Endometrial microvascular endothelial cells (primary cell): ENCODE measurements around the gene ANKRD60. TPM values are rescaled to one million over a fixed set of nuclear protein-coding genes. Genes with fewer than 3 reads are reported as not detected.

Experiments used
- in situ Hi-C: cut with HindIII; loops from 2 replicates; pipeline ENCODE4 v1.10.0; 2017; ENCODE audit warnings: low sequenced_read_pairs, low pct_unique_long_range_greater_than_20kb; ENCODE audit errors: inconsistent ontology term
- total RNA-seq: library from RNA; depleted of rRNA; stranded (reverse); fragments of >200 nt; gene quantifications from one replicate; pipeline ENCODE4 v1.2.3, GENCODE V29; 2015; ENCODE audit errors: inconsistent ontology term

Gene ANKRD60
- total RNA-seq, 1 donor from 2014 or later: not detected

DNA sequence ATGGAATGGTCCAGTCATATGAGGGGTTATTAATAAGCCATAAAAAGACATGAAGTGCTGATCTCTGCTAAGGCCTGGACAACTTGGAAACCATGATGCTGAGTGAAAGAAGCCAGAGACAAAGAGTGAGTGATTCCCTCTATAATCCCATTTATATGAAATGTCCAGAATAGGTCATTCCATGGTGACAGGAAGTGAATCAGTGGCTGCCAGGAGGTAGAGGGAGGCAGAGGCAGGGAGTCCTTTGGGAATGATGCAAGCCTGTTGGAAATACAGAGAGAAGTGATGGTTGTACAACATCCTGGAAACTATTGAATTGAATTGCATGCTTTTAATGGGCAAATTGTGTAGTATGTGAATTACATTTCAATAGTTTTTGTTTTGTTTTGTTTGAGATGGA lies 26.4 kb downstream of the ANKRD60 start:
- in situ Hi-C loops: no loop called here

DNA sequence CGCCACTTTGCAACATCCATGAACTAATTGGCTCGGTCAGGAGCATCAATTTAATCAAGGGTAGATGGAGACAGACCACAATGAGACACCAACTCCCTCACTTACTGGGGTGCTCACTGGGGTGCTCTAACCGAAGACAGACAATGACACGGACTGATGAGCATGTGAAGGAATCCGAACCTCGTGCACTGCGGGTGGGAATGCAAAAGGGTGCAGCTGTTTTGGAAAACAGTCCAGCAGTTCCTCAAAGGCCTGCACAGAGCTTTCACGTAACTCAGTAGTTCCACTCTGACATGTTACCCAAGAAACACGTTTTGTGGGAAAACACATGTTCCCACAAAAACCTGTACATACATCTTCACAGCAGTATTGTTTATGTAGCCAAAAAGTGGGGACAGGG lies 26.8 kb downstream of the ANKRD60 start:
- in situ Hi-C loops: no loop called here

DNA sequence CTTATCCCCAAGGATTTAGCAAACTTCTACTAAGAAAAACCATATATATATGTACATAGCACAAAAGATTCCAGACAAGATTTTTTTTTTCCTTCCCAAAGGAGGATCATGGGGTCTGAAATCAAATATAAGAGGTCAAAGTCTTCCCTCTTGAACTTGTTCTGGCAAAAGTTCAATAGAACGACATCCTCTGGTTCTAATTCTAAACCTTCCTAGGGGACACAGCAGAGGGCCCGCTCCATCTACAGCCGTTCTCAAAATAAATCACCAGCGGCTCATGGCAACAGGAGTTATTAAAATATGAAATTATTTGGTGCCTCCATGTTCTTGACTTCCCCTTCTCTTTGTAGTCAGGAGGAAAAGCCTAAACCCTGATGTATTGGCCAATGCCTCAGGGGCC lies 29.0 kb downstream of the ANKRD60 start:
- in situ Hi-C loops: loop anchor here (25.0 kb wide), 1 partner anchor 112 kb away; no protein-coding TSS in a partner anchor

DNA sequence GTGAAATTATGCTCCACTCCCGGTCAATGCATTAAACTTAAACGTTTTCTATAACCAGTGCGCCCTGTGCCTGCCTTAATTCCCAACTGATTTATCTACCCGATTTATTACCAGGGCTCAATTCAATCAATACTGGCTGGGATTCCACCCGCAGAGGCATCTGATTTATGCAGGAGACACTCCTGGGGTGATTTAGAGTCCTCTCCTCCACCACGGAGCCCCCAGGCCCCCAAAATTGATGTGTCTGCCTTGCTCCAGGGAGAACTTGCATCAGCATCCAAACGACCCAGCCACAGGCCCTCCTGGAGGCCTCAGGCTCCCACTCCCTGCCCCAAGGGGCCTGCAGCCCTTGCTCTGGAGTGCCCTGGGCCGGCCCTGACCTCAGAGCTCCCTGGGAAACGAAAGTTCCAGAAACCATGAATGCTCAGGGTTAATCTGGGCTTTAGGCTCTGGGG lies 29.5 kb downstream of the ANKRD60 start:
- in situ Hi-C loops: loop anchor here (25.0 kb wide), 1 partner anchor 112 kb away; no protein-coding TSS in a partner anchor

DNA sequence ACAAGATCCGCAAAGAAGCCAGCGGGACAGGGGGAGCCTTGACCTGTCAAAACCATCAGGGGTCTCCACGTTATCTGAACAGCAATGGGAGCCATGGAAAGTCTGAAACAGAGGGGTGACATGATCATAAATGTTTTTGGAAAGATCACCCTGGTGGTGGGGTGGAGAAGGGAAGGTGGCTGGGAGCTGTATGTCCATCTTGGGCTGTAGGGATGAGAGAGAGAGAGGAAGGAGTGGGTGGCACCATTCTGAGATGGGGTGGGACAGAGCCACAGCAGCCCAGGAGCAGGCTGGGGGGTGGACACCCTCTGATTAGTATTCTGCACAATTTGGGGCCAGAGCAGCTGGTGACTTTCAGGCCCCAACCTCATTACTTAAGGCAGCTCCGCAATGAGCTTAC lies 30.1 kb downstream of the ANKRD60 start:
- in situ Hi-C loops: loop anchor here (25.0 kb wide), 1 partner anchor 111 kb away; no protein-coding TSS in a partner anchor

- in situ Hi-C loops: loop anchor here (25.0 kb wide), 1 partner anchor 110 kb away; no protein-coding TSS in a partner anchor
Observed at GRCh38 chr20:58197185-58197469, 31.3 kb downstream of the ANKRD60 start.

- in situ Hi-C loops: loop anchor here (25.0 kb wide), 1 partner anchor 109 kb away; no protein-coding TSS in a partner anchor
Observed at GRCh38 chr20:58196402-58197184, 31.9 kb downstream of the ANKRD60 start.

DNA sequence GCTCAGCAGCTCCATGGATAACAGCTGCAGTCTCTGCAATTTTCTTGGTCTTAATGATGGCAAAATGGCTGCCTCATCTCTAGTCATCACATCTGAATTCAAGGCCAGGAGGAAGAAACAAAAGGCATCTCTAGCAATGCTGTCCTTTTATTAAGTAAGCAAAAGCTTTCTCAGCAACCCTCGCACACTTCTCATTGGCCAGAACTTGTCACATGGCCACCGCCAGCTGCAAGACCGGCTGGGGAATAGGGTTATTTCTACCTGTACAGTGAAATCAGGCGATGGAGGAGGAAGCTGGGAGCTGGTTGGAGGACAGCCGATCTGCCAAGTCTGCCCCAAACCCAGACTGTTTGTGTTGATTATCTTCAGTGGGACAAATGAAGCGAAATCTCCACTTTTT lies 33.4 kb downstream of the ANKRD60 start:
- in situ Hi-C loops: loop anchor here (25.0 kb wide), 1 partner anchor 108 kb away; no protein-coding TSS in a partner anchor

DNA sequence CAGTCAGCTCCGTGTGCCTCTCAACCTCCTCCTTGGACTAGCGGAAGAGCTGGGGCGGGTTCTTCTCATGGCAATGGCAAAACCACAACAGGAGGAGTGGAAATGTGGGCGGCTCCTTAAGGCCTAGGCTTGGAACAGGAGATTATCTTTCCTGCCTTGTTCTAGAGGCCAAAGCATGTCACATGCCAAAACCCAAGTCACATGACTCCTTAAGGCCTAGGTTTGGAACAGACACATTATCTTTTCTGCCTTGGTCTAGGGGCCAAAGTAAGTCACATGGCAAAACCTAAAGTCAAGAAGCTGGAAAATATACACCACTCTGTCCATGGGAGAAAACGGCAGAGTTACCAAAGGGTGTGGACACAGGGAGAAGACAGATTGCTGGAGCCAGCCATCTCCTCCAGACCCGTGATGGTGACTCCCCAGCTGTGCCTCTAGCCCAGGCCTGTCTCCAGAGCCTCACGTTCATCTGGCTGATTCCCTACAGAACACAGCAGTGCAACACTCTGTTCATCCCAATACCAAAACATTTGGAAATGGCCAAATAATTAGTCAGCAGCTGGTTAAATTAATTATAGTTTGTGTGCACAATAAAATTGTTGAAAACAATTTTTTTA lies 34.2 kb downstream of the ANKRD60 start:
- in situ Hi-C loops: loop anchor here (25.0 kb wide), 1 partner anchor 107 kb away; no protein-coding TSS in a partner anchor

GRCh38 chr20:58192567-58192966 lies 35.9 kb downstream of the ANKRD60 start:
- in situ Hi-C loops: loop anchor here (25.0 kb wide), 1 partner anchor 105 kb away; no protein-coding TSS in a partner anchor

DNA sequence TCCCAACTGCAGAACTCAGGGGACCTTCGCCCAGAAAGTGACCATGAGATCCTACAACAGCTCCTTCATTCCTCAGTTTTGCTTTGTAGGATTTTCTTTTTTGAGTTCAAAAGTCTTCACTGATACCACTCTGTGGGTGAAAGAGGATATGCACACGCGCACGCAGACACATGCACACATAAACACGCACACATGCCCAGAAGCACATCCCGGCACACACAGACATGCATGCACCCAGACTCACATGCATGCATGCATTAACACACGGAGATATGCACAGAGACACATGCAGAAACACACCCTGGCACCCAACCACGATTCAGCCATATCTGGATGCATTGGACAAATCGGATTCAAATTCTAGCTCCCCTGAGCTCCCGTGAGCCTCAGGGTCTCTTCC lies 36.4 kb downstream of the ANKRD60 start:
- in situ Hi-C loops: loop anchor here (25.0 kb wide), 1 partner anchor 105 kb away; no protein-coding TSS in a partner anchor

GRCh38 chr20:58188527-58188926 lies 39.9 kb downstream of the ANKRD60 start:
- in situ Hi-C loops: loop anchor here (25.0 kb wide), 1 partner anchor 101 kb away; no protein-coding TSS in a partner anchor

DNA sequence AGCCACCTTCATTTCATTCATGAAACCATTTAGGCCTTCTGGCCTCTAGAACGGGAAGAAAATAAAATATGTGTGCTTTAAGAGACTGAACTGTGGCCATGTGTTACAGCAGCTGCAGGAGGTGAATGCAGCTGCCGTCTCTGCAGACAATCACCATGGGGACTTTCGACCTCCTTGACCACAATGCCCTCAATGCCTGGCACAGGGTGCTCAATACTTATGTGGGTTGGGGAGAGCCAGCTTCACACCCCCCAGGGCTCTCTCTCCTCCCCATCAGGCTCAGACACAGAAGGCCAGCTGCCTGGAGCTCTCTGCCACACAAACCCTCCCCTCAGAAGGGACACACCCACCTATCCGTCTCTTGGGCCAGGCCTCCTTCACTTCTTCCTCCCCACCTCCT lies 43.5 kb downstream of the ANKRD60 start:
- in situ Hi-C loops: loop anchor here (25.0 kb wide), 1 partner anchor 98 kb away; no protein-coding TSS in a partner anchor

DNA sequence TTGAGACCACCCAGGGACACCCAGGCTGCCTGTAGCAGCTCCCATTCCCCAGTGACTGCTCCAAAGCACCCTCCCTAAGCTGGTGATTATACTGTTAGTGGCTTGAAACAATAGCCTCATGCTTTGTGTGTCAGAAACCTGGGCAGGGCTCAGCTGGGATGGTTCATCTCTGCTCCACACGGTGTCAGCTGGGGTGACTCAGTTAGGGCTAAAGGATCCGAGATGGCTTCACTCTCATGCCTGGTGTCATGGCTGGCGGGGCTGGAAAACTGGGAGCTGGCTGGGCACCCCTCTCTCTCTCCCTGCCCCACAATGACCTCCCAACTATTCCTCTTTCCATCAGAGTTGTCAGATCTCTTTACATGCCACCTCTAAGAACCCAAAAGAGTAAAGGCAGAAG lies 44.4 kb downstream of the ANKRD60 start:
- in situ Hi-C loops: loop anchor here (25.0 kb wide), 1 partner anchor 97 kb away; no protein-coding TSS in a partner anchor

DNA sequence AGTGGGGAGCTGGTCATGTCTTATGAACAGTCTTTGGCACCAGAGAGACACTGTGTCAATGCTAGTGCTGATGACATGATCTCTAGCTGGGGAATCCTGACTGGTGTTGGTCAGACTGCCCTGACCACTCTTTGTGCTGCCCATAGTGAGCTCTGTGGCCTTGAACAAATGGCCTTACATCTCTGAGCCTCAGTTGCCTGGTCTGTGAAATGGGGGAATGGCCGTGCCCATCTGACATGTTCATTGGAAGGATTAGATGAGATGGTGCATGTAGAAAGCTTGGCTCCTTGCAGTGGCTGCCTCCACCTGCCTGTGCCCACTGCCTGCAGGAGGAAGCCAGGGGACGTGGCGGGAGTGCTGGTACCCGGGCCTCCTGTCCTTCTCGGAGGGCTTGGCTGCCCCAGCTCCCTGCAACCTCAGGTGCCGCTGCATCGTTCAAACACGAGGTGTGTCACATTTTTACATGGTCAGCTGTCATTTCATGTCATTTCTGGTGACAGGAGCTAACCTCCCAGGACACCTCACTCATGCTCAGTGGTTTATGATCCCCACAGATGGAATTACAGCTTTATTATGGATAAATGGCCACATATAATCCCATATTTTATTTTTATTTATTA lies 45.8 kb downstream of the ANKRD60 start:
- in situ Hi-C loops: loop anchor here (25.0 kb wide), 1 partner anchor 95 kb away; no protein-coding TSS in a partner anchor

DNA sequence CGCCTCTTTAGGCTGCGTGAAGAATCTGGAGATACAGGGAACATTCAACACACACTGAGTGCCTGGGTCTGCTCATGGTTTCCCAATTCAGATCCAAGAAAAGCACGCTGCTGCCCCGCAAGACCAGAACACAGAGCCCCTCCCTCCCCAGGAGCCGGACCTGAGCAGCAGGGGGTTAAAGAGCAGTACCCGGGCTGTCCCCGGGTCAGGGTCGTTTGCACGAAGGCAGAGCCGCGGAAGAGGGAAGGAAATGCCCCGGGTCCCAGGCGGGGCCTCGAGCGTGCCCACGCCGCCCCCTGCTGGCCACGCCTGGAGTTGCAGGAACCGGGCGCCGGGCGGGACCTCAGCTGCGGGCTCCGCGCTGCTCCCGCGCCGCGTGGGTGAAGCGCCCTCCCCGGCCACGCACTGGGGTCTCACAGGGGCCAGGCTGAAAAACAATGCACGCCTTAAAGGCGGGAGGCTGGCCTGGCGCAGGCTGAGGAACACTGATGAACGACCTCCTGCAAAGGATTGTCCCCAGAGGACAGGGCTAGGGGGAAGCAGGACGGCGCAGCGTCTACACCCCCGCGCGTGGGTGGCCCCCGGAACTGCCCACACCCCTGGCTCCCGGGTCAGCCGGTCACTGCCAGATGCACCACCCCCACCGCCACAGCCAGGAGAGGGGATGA lies 48.9 kb downstream of the ANKRD60 start:
- in situ Hi-C loops: loop anchor here (25.0 kb wide), 1 partner anchor 92 kb away; no protein-coding TSS in a partner anchor

DNA sequence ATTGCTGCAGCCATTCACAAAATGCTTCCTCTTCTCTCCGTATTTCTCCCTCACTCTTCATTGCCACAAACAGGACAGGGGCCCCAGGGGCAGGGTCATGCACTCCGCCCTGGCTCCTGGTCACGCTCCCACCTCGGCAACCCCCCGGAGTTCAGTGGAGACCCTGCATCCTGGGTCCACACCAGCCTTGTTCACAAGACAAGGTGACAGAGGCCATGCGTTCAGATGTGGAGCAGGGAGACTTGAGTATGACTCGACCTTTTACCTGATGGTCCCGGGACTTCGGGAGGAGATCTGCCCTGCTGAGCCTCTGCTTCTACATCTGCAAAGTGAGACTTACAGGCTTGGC lies 49.4 kb downstream of the ANKRD60 start:
- in situ Hi-C loops: loop anchor here (25.0 kb wide), 1 partner anchor 92 kb away; no protein-coding TSS in a partner anchor

GRCh38 chr20:58177799-58178198 lies 50.7 kb downstream of the ANKRD60 start:
- in situ Hi-C loops: loop anchor here (25.0 kb wide), 1 partner anchor 90 kb away; no protein-coding TSS in a partner anchor

DNA sequence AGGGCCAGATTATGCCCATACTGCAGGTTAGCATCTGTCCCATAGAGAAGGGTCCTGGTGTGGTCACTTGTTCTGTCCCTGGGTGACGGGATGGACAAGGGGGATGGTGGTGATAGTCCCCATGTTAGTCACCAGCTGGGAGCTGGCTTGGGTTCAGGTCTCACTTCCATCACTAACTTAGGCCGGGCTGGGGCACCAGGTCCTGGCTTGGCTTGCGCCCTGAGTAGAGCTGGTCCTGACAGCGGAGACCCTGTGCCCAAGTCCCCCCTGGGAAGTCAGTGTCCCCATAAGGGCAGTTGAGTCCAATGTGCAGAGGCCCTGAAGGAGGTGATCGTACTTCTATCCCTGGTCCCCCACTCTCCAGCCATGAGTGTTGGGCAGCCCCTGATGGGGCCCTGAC lies 52.6 kb downstream of the ANKRD60 start:
- in situ Hi-C loops: loop anchor here (25.0 kb wide), 1 partner anchor 89 kb away; no protein-coding TSS in a partner anchor
